GM10266 (cell line): ENCODE results near the gene MYH10.

Source experiments
- DNase-seq: peaks from one replicate; pipeline ENCODE4 v3.0.0; 2012; ENCODE audit errors: extremely low spot score
- TF ChIP-seq, protein P1 (sequence below): IDR thresholded peaks from 2 replicates; pipeline ENCODE4 v1.5.1; 2012; ENCODE audit warnings: mild to moderate bottlenecking, low read depth; ENCODE audit not compliant: control insufficient read depth, insufficient read depth; ENCODE audit errors: missing control alignments

Gene MYH10

GRCh38 chr17:8477171-8477570, 153.4 kb downstream of the MYH10 start:
- DNase-seq: no peak

GRCh38 chr17:8476741-8477140, 153.8 kb downstream of the MYH10 start:
- TF ChIP-seq, protein P1, sequence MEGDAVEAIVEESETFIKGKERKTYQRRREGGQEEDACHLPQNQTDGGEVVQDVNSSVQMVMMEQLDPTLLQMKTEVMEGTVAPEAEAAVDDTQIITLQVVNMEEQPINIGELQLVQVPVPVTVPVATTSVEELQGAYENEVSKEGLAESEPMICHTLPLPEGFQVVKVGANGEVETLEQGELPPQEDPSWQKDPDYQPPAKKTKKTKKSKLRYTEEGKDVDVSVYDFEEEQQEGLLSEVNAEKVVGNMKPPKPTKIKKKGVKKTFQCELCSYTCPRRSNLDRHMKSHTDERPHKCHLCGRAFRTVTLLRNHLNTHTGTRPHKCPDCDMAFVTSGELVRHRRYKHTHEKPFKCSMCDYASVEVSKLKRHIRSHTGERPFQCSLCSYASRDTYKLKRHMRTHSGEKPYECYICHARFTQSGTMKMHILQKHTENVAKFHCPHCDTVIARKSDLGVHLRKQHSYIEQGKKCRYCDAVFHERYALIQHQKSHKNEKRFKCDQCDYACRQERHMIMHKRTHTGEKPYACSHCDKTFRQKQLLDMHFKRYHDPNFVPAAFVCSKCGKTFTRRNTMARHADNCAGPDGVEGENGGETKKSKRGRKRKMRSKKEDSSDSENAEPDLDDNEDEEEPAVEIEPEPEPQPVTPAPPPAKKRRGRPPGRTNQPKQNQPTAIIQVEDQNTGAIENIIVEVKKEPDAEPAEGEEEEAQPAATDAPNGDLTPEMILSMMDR: no peak
- no peak for DNase-seq

More at GRCh38 chr17:8477171-8477570, 153.4 kb downstream of the MYH10 start:
- TF ChIP-seq, protein P1: no peak

- TF ChIP-seq, protein P1: no peak
- no peak for DNase-seq
Measured at GRCh38 chr17:8475781-8476180, 154.7 kb downstream of the MYH10 start.

DNA sequence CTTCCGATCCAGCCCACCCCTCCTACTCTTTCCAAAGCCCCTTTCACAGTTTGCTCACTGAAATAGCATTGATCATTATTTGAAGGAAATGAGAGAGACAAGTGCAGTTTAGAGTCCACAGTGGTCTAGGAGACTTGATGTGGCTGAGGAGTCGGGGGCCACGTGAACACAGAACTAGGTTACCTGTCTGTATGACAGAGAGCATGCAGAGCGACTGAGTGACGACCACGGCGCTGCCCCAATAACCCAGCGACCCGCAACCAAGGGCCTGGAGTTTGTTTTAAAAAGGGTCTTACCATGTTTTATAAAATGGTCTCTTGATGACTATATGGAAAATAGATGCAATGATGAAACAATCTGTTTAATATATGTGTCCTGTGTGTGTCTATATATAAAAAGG, 155.3 kb downstream of the MYH10 start:
- DNase-seq: no peak
- TF ChIP-seq, protein P1: no peak

DNA sequence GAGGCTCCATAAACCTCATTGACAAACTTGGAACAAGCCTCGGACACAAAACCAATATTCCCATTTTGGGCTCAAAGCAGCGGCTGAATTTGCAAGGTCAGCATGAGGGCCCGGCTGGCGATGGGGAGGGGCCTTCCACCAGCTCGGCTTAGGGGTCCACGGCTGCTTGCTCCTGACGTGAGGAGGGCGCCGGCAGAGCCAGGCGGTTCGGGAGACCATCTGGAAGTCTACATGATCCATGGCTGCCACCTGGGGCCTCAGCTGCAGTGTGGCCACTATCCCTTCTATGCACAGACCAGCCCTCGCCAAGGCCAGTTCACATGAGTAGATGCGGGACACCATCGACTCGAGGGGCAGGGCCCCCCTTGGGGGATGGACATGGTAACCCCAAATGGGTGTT, 155.7 kb downstream of the MYH10 start:
- TF ChIP-seq, protein P1: no peak
- no peak for DNase-seq

DNA sequence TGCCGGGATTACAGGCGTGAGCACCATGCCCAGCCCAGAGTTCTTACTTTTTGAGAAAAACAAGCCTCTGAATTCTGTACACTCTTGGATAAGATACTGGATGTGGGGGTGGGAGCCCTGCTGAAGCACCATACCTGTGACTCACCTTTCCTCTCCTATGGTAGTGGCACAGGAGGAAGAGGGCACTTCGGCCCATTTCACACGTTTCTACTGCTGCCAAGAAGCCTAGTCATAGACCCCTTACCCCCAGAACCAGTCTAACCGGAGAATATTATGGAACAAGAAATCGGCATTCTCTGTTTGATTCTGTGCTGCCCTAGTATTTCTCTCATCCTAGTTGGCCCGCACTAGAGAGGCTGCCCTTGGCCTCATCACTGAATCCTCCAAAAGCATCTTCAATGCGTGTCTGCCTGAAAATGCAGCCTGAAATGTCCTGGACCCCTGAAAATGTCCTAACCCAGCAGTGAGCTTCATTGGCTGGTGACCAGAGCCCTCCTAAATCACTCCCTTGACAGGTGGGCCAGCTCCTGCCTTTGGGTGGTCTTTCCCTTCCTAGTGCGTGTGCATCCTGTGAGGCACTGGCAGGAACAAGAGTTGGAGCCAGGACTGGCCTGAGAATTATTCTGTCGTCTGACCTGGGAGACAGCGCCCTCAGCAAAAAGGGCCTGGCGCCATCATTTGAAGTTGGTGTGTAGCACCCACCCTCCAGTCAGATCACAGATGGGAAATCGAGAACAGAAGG, 156.9 kb downstream of the MYH10 start:
- no peak for DNase-seq

DNA sequence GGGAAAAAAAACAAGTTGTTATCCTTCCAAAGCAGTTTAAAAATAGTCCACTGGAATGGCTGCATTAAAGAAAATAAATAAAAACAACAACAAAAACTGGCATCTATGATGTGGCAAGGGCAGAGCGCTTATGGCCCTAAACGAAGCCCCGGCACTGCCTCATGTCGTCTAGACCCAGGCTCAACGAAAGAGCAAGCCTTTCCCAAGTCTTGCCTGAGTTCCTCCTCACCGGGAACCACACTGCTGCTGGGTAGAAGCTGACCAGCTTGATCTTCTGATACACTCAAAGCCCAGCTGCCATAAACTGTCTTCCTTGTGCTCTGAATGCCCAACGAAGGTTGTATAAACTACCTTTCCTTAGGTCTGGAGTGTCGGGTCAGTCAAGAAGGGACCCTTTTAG, 157.9 kb downstream of the MYH10 start:
- TF ChIP-seq, protein P1: no peak
- no peak for DNase-seq

More for the DNA sequence above, 156.9 kb downstream of the MYH10 start:
- TF ChIP-seq, protein P1: no peak
